H1 (cell line): ENCODE measurements around the gene SAMD7. TPM values are rescaled to one million over a fixed set of nuclear protein-coding genes. Genes with fewer than 3 reads are reported as not detected.

Experiments used
- CTCF ChIA-PET: fragments of 300-600 bp; sonication (Branson Sonifier 250); formaldehyde crosslinking; loops from one replicate; lab custom pipeline; 2021; ENCODE audit not compliant: partially characterized antibody; lab: Charles Lee
- POLR2A ChIA-PET: fragments of 300-600 bp; sonication (Branson Sonifier 250); formaldehyde crosslinking; loops from one replicate; lab custom pipeline; 2021; ENCODE audit warnings: inconsistent platforms; ENCODE audit not compliant: partially characterized antibody; lab: Charles Lee
- DNase-seq, 2 experiments: peaks; one replicate each; pipeline versions ENCODE4 v3.0.0 to v3.0.0-alpha.2; 2010 to 2022; ENCODE audit warnings: low spot score in 2 of 2, low read depth in 1 of 2, mixed read lengths in 1 of 2
- FAIRE-seq: peaks from 2 replicates; lab custom pipeline; 2011; peaks lifted over from hg19 to GRCh38; lab: Jason Lieb, UNC
- H2AFZ ChIP-seq: 2 replicates; pipeline ENCODE4 v1.8.1; 2012; ENCODE audit warnings: low read length, inconsistent platforms
- H2AK5ac ChIP-seq: 2 replicates; pipeline ENCODE4 v1.6.1; 2013; ENCODE audit warnings: low read depth, low read length
- H2BK120ac ChIP-seq: replicated peaks from 2 replicates; pipeline ENCODE3; 2013; ENCODE audit warnings: low read depth, low read length, inconsistent platforms
- H2BK12ac ChIP-seq: 2 replicates; pipeline ENCODE4 v1.6.1; 2013; ENCODE audit warnings: low read depth, low read length
- H2BK15ac ChIP-seq: 2 replicates; pipeline ENCODE4 v1.6.1; 2013; ENCODE audit warnings: low read length
- H2BK20ac ChIP-seq: 2 replicates; pipeline ENCODE4 v1.6.1; 2013; ENCODE audit warnings: low read length
- H2BK5ac ChIP-seq: 2 replicates; pipeline ENCODE4 v1.6.1; 2013; ENCODE audit warnings: low read depth, low read length
- H3K14ac ChIP-seq: 2 replicates; pipeline ENCODE4 v1.6.1; 2013; ENCODE audit warnings: inconsistent platforms; ENCODE audit not compliant: insufficient read length
- H3K18ac ChIP-seq: 2 replicates; pipeline ENCODE4 v1.6.1; 2013; ENCODE audit warnings: low read length; ENCODE audit errors: extremely low read depth
- H3K23ac ChIP-seq: 2 replicates; pipeline ENCODE4 v1.6.1; 2013; ENCODE audit warnings: inconsistent platforms; ENCODE audit not compliant: insufficient read length
- H3K23me2 ChIP-seq: 2 replicates; pipeline ENCODE4 v1.6.1; 2013; ENCODE audit warnings: low read depth, low read length
- H3K27ac ChIP-seq: 2 replicates; pipeline ENCODE4 v1.6.1; 2011; ENCODE audit warnings: low read depth, low read length, inconsistent platforms
- H3K27me3 ChIP-seq, 4 experiments: replicated peaks in 1 of 4; 1 replicate in 1 of 4; 2 replicates in 3 of 4; pipeline versions ENCODE4 v1.6.1 to v1.8.1; 2011 to 2013; ENCODE audit warnings: low read length in 3 of 4, mild to moderate bottlenecking in 3 of 4, inconsistent platforms in 2 of 4, mixed read lengths in 2 of 4, moderate library complexity in 1 of 4; ENCODE audit not compliant: control insufficient read depth in 3 of 4, insufficient read depth in 3 of 4; ENCODE audit errors: extremely low read depth in 1 of 4
- H3K36me3 ChIP-seq, 4 experiments: 2 replicates each; pipeline versions ENCODE4 v1.6.1 to v1.8.1; 2011 to 2013; ENCODE audit warnings: mild to moderate bottlenecking in 4 of 4, low read length in 3 of 4, moderate library complexity in 2 of 4, control low read depth in 1 of 4, inconsistent platforms in 1 of 4; ENCODE audit not compliant: insufficient read depth in 4 of 4, control insufficient read depth in 2 of 4
- H3K4ac ChIP-seq: replicated peaks from 2 replicates; pipeline ENCODE3; 2013; ENCODE audit warnings: low read length, low read depth, mixed read lengths, inconsistent platforms; ENCODE audit not compliant: insufficient read length
- H3K4me1 ChIP-seq, 4 experiments: replicated peaks in 1 of 4; 1 replicate in 1 of 4; 2 replicates in 3 of 4; pipeline versions ENCODE4 v1.6.1 to v1.8.1; 2011 to 2013; ENCODE audit warnings: low read length in 3 of 4, inconsistent platforms in 2 of 4, mixed read lengths in 1 of 4; ENCODE audit not compliant: insufficient read depth in 4 of 4, control insufficient read depth in 3 of 4
- H3K4me2 ChIP-seq, 2 experiments: 2 replicates each; pipeline versions ENCODE4 v1.6.1 to v1.8.1; 2011 to 2013; ENCODE audit warnings: low read depth in 2 of 2, low read length in 2 of 2, control low read depth in 1 of 2, inconsistent platforms in 1 of 2, mild to moderate bottlenecking in 1 of 2; ENCODE audit not compliant: insufficient read depth in 1 of 2
- H3K4me3 ChIP-seq, 4 experiments: fragments of 200-600, 300-600 bp in 1 of 4; sonication (generic), shearing (Covaris generic), sonication (Bioruptor Twin) in 1 of 4; 2 replicates each; pipeline versions ENCODE4 v1.5.1 to v1.8.1; 2011 to 2016; ENCODE audit warnings: low read length in 4 of 4, low read depth in 3 of 4, control low read depth in 2 of 4, inconsistent platforms in 2 of 4, mild to moderate bottlenecking in 2 of 4, mixed read lengths in 1 of 4, moderate library complexity in 1 of 4; ENCODE audit not compliant: insufficient read depth in 2 of 4; ENCODE audit errors: extremely low read depth in 1 of 4
- H3K56ac ChIP-seq: replicated peaks from 2 replicates; pipeline ENCODE3; 2013; ENCODE audit warnings: low read depth, mild to moderate bottlenecking, mixed read lengths, low read length, inconsistent platforms; ENCODE audit not compliant: insufficient read length
- H3K79me1 ChIP-seq: 2 replicates; pipeline ENCODE4 v1.6.1; 2013; ENCODE audit warnings: low read depth, low read length, control low read depth
- H3K79me2 ChIP-seq, 2 experiments: 2 replicates each; pipeline versions ENCODE4 v1.6.1 to v1.8.1; 2012 to 2013; ENCODE audit warnings: low read length in 2 of 2, mild to moderate bottlenecking in 2 of 2, inconsistent platforms in 1 of 2; ENCODE audit not compliant: insufficient read depth in 2 of 2, control insufficient read depth in 1 of 2
- H3K9ac ChIP-seq, 4 experiments: replicated peaks in 1 of 4; 1 replicate in 1 of 4; 2 replicates in 3 of 4; pipeline versions ENCODE4 v1.6.1 to v1.8.1; 2011 to 2013; ENCODE audit warnings: low read depth in 3 of 4, low read length in 3 of 4, control low read depth in 2 of 4, mild to moderate bottlenecking in 2 of 4, moderate library complexity in 2 of 4, inconsistent platforms in 1 of 4; ENCODE audit errors: extremely low read depth in 1 of 4
- H3K9me3 ChIP-seq, 2 experiments: 2 replicates each; pipeline versions ENCODE4 v1.6.1 to v1.8.1; 2012 to 2013; ENCODE audit warnings: mild to moderate bottlenecking in 2 of 2, moderate library complexity in 2 of 2, control low read depth in 1 of 2, inconsistent platforms in 1 of 2, low read depth in 1 of 2, low read length in 1 of 2, mixed read lengths in 1 of 2; ENCODE audit not compliant: insufficient read depth in 2 of 2
- H4K20me1 ChIP-seq, 2 experiments: replicated peaks in 1 of 2; 2 replicates each; pipeline versions ENCODE3 to v1.8.1; 2011 to 2013; ENCODE audit warnings: inconsistent platforms in 2 of 2, low read length in 2 of 2, mild to moderate bottlenecking in 1 of 2; ENCODE audit not compliant: insufficient read depth in 2 of 2, control insufficient read depth in 1 of 2
- H4K5ac ChIP-seq: 2 replicates; pipeline ENCODE4 v1.6.1; 2013; ENCODE audit warnings: low read length, low read depth, mixed read lengths, inconsistent platforms; ENCODE audit not compliant: insufficient read length
- H4K8ac ChIP-seq: 2 replicates; pipeline ENCODE4 v1.8.0; 2013; ENCODE audit warnings: mild to moderate bottlenecking, moderate library complexity, low read length, inconsistent platforms; ENCODE audit not compliant: insufficient read depth; ENCODE audit errors: extremely low read depth
- H4K91ac ChIP-seq: replicated peaks from 2 replicates; pipeline ENCODE3; 2013; ENCODE audit warnings: low read length, mixed read lengths, inconsistent platforms; ENCODE audit not compliant: insufficient read length
- BRCA1 ChIP-seq: IDR thresholded peaks from 2 replicates; pipeline ENCODE4 v1.6.1; 2012; ENCODE audit warnings: low read depth, low read length, improper control_type of control experiment
- EGR1 ChIP-seq: IDR thresholded peaks from 2 replicates; pipeline ENCODE4 v1.6.1; 2011; ENCODE audit warnings: low read depth, low read length, borderline replicate concordance
- KDM4A ChIP-seq: IDR thresholded peaks from one replicate; pipeline ENCODE4 v1.7.1; 2012; ENCODE audit warnings: low read depth, mild to moderate bottlenecking, moderate library complexity, low read length, inconsistent platforms; ENCODE audit not compliant: severe bottlenecking
- RFX5 ChIP-seq: IDR thresholded peaks from 2 replicates; pipeline ENCODE4 v1.6.1; 2011; ENCODE audit warnings: low read depth, low read length, improper control_type of control experiment, borderline replicate concordance
- WGBS, 2 experiments: shearing (Covaris generic) in 1 of 2; methylation state at CpG; one replicate each; pipeline versions ENCODE4 v1.1.6 to v1.1.7; 2013 to 2015; ENCODE audit warnings: low lambda C conversion rate in 2 of 2, mixed read lengths in 2 of 2, inconsistent platforms in 1 of 2, low coverage in 1 of 2, missing lambda C conversion rate in 1 of 2; ENCODE audit not compliant: insufficient replicate concordance in 2 of 2, insufficient coverage in 1 of 2, insufficient read length in 1 of 2; ENCODE audit errors: extremely low coverage in 1 of 2, missing lambda C conversion rate in 1 of 2; 5-methylcytosine and 5-hydroxymethylcytosine counted together
- polyA plus RNA-seq, 7 experiments: library from polyadenylated mRNA; depleted of rRNA in 3 of 7; stranded (reverse) in 5 of 7; unstranded in 2 of 7; fragments of >200 nt in 5 of 7; fragments of 200-250 nt in 2 of 7; gene quantifications; 1 replicate in 5 of 7; 2 replicates in 1 of 7; 4 replicates in 1 of 7; pipeline versions ENCODE4 v1.2.1 to v1.2.3, GENCODE V29; 2011 to 2013; ENCODE audit warnings: missing spikeins in 2 of 7, mixed read lengths in 2 of 7
- total RNA-seq: library from RNA; stranded (reverse); fragmentation: NEBNext Ultra II Directional; extraction: Animal tissue kit (Norgen Biotek cat#: 25700); gene quantifications from 2 replicates; pipeline ENCODE4 v1.2.1, GENCODE V29; 2021

Gene SAMD7
- total and polyA plus RNA-seq, 2 of the 8 experiments (the other 6 are each of a cell fraction or from before 2014, with no cell fraction given): not detected

DNA sequence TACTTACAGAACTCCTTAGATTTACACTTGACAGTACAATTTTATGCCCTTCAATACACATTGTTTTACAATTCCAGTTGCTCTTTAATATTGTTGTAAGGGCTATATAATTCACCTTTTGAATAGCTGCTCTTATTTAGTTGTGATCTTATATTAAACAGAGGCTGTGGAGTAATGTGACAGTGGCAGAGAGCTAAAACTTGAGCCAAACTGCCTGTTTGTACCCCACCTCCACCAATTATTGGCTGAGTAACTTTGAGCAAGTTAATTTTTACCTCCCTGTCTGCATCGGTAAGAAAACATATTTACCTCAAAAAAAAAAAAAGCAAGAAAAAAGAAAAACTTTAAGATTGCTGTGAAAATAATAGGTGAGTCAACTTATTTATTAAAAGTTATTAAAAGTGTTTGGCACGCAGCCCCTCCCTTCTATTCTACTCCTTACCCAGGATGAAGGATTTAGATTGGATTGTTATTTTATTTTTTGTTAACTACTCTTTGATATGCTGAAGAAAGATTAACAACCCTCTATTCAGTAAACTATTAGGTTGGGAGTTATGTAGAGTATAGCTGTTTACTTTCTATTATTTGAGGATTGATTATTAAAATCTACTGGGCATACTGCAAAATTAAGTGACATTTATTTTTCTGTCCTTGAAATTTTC lies 57.0 kb downstream of the SAMD7 start:
- H3K9me3 ChIP-seq: no peaks in the 10 kb centered on the region
- peaks cover 3% of the 10 kb centered on the region; the same call in 1 of the 2 replicates for H3K79me1 ChIP-seq
- H4K8ac ChIP-seq: no peak overlapping the region
- H2AK5ac ChIP-seq: no peak overlapping the region
- H3K23ac ChIP-seq: no peak overlapping the region
- no peak overlapping the region for H3K56ac ChIP-seq
- H3K27me3 ChIP-seq: no peaks in the 10 kb centered on the region
- WGBS, 2 experiments: 72% methylated on average over 2 of the region's 2 CpGs; no CpG with 5 or more reads in 1 of the 2 experiments
- H2BK120ac ChIP-seq: no peak overlapping the region
- FAIRE-seq (no peak), DNase-seq (no peak)
- H3K79me2 ChIP-seq: peaks cover 17 to 65% of the 10 kb centered on the region in 2 experiments
- no peak overlapping the region for H3K27ac ChIP-seq
- peaks cover 0 to 12% (median 1%) of the 10 kb centered on the region in 4 experiments; a peak in 3 of 7 replicates for H3K4me1 ChIP-seq
- POLR2A ChIA-PET: interaction anchor here (0.5 to 3.8 kb wide), 3 partner anchors 20 to 243 kb away, joined by 3 to 22 read pairs (median 12); no protein-coding TSS in a partner anchor
- no peak overlapping the region for H2BK15ac ChIP-seq
- no peak overlapping the region for H4K91ac ChIP-seq
- no peak overlapping the region for H3K14ac ChIP-seq
- H4K5ac ChIP-seq: no peak overlapping the region
- no peak overlapping the region for H3K18ac ChIP-seq
- H2BK5ac ChIP-seq: no peak overlapping the region
- H2BK12ac ChIP-seq: no peak overlapping the region
- no peak overlapping the region for H3K4ac ChIP-seq
- peak overlapping the region; percentile 76 to 84; a peak in 3 of 4 replicates for H3K4me2 ChIP-seq
- TF ChIP-seq KDM4A (no peak), BRCA1 (no peak), RFX5 (no peak), EGR1 (no peak)
- H3K9ac ChIP-seq: peak overlapping the region in 1 of 4 experiments; percentile 59; a peak in 1 of 7 replicates
- peaks cover 6 to 8% of the 10 kb centered on the region in 2 experiments for H4K20me1 ChIP-seq
- H3K23me2 ChIP-seq: peaks cover 7% of the 10 kb centered on the region
- CTCF ChIA-PET: interaction anchor here (0.7 to 3.0 kb wide), 2 partner anchors 22 to 104 kb away, joined by 3 to 37 read pairs; no protein-coding TSS in a partner anchor
- peaks cover 0 to 6% (median 0%) of the 10 kb centered on the region in 4 experiments; a peak in 1 of 8 replicates for H3K36me3 ChIP-seq
- H2BK20ac ChIP-seq: no peak overlapping the region
- H3K4me3 ChIP-seq: peak overlapping the region in 3 of 4 experiments; percentile 85 to 98 (median 90); a peak in 3 of 8 replicates
- no peak overlapping the region for H2AFZ ChIP-seq
